ENCODE measurements around the gene SLC36A1.
"Not testable (repeated sequence)": the region's sequence is repeated elsewhere in the genome, so short reads cannot be mapped to it uniquely, and the experiment has no call there.

Gene SLC36A1

DNA sequence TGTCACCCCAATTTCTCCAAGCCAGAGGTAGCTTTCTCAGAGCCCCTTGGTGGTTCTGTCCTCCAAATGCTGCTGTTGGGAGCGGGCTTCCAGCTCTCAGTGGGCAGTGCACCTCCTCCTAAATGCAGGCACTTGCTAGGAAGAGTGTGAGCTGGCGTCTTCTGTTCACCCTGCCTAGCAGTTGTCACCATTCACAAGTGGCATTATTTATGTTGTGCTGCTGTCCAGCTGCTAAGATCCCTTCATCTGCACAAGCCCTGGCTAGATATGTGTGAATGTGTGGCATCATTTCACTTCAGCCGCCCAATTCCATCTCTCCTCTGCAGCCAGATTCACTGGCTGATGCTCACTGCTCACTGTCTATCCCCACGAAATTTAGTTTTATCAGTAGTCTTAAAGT is 43.7 kb downstream of the SLC36A1 start:
- DNase-seq: no peak

DNA sequence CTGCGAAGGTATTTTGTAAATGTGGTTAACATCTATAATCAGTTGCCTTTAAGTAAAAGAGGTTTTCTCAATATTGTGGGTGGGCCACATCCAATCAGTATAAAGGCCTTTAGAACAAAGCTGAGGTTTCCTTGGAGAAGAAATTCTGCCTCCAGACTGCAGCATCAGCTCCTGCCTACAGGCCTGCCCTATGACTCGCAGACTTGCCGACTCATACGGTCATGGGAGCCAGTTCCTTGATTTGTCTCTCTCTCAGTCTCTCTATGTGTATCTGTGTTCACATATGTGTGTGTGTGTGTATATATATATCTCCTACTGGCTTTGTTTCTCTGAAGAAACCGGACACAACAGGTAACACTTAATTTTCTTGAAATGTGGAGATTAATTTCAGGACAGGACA is 45.3 kb downstream of the SLC36A1 start:
- peak in 1 of 2 experiments; percentile 21 for DNase-seq

DNA sequence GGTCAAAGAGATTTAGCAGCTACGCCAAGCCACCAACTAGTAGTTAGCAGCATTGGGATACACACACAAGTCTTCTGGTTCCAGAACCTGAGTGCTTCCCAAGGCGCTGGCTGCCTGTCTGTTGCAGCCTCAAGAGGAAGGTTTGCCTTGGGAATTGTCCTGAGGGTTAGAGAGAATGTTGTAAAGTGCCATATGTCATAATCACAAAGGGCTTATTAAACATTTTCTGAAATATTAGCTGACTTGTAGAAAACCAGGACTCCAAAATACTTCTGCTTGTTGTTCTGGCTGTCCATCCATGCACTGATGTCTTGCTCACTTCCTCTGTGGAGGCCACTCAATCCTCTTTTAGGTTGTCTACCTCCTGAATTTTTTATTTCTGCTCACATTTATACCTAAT is 46.3 kb downstream of the SLC36A1 start:
- no peak for DNase-seq

DNA sequence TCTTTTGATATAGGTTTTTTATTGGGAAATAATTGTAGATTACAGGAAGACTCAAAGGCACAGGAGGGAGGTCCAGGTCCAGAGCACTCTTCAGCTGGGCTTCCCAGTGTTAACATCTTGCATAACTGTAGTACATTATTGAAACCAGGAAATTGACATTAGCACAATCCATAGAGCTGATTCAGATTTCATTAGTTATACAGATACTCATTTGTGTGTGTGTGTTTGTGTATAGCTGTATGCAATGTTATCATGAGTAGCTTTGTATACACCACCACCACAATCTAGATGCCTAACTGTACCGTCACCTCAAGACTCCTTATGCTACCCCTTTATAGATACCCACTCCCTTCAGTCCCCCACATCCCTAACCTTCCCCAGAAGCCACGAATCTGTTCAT is 47.9 kb downstream of the SLC36A1 start:
- DNase-seq: no peak

DNA sequence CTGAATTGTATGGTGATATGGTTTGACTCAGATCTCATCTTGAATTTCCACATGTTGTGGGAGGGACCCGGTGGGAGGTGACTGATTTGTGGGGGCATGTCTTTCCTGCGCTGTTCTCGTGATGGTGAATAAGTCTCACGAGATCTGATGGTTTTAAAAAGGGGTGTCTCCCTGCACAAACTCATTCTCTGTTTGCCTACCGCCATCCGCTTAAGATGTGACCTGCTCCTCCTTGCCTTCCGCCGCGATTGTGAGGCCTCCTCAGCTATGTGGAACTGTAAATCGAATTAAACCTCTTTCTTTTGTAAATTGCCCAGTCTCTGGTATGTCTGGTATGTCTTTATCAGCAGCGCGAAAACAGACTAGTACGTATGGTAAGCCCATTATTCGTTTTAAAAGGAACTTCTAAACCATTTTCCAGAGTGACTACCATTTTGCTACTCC is 48.7 kb downstream of the SLC36A1 start:
- DNase-seq: no peak

DNA sequence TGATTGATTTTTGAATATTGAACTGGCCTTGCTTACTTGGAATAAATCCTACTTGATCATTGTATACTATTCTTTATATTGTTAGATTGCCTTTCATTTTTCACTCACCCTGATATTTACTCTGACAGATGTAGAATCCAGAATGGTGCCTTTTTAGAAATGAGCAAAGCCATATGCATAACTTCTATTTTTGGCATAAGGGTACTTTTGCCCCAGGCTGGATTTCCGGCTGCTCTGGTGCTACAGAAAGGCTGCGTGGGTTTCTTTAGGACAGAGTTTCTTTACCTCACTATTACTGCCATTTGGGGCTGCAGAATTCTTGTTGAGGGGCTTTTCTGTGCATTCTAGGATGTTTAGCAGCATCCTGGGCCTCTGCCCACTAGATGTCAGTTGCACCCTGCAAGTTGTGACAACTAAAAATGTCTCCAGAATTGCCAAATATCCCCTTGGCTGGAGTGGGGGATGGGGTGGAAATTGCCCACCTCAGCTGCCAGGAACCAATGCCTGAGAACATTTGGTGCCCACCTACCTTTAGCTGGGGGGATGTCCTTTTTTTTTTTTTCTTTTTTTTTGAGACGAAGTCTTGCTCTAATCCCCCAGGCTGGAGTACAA is 50.1 kb downstream of the SLC36A1 start:
- DNase-seq: no peak

DNA sequence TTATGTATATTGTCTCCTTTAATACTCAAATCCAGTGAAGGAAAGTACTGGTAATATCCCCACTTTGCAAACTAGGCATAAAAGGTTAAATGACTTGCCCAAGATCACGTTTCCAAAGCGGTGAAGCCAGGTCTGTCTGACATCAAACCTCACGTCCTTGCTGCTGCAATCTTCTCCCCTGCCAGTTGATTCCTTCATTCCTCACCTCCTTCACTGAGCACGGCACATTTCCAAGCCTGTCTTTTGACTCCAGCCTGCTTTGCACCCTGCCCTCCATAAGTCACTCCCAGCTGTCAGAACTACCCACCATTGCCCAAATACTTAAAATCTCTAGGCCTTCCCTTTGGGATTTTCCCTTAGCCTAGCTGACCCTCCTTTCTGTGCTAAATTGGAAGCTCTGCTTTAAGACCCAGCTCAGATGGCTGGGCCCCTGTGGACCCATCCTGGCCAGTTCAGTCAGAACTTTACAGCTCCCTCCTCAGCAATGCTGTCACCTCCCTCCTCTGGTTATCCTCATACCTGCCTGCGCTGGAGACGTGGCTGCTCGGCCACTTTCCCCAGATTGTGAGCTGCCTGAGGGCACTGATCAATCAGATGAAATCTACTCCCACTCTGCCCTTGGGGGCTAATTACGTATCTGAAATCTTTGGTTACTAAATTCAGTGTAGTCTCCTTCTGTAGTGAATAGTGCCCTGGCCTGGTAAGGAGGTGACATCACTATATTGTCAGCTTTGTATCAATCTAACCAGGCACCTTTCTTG is 51.2 kb downstream of the SLC36A1 start:
- DNase-seq: no peak

DNA sequence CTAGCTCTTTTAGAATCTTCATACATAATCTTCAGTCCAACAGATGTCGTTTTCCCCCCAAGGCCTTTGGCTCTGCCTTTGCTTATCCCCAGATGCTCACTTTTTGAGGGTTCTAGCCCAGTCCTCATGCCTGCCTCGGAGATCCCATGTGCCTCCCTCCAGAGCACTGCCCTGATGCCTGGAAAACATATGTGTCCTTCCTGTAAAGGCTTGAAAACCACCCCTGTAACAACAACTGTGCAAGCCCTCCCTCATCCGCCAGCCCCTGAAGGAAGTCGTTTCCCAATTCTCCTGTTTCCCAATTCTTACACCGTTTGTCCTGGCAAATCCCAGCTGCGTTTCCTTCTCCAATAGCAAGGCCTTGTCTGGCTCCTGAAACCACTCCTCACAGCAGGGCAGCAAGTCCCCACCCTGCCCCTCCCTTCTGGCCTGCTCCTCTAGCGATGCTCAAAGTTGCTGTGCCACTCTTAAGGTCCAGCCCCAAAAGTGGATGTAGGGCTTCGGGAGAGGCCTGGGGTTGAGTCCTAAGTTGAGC is 52.2 kb downstream of the SLC36A1 start:
- no peak for DNase-seq

DNA sequence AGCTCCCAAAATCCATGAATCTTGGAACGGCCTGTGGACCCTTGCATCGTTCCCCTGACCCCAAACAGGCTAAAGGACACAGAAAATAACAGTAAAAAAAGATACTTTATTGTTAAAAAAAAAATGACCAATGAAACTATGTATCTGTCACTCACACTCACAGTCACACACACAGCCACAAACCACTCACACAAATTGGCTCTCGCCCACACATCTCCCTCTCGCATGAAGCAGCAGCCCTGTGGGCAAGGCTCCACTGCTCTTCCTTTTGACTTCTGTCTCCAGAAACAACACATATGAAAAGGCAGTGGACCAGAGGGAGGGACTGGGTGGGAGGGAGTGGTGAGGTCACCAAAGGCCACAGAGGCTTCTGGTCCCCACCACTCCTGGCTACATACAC is 56.6 kb downstream of the SLC36A1 start:
- DNase-seq: no peak

DNA sequence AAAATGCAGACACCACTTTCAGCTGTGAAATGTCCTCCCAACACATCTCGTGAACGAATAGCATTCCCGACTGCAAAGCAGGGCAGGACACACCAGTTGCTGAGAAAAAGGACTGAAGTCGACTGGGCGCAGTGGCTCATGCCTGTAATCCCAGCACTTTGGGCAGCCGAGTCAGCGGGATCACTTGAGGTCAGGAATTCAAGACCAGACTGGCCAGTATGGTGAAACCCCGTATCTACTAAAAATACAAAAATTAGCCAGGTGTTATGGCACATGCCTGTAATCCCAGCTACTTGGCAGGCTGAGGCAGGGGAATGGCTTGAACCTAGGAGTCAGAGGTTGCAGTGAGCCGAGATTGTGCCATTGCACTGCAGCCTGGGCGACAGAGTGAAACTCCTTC is 60.9 kb downstream of the SLC36A1 start:
- DNase-seq: not testable (repeated sequence)

DNA sequence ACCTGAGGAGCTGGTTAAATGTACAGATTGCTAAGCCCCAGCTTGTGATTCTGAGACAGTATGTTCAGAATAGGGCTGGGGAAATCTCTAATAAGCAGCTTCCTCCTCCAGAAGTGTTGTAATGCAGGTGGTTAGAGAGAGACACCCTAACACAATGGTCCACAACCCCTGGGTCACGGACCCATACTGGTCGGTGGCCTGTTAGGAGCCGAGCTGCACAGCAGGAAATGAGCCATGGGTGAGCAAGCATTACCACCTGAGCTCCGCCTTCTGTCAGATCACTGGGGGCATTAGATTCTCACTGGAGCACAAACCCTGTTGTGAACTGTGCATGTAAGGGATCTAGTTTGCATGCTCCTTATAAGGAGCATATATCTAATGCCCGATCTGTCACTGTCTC is 61.8 kb downstream of the SLC36A1 start:
- DNase-seq: no peak

DNA sequence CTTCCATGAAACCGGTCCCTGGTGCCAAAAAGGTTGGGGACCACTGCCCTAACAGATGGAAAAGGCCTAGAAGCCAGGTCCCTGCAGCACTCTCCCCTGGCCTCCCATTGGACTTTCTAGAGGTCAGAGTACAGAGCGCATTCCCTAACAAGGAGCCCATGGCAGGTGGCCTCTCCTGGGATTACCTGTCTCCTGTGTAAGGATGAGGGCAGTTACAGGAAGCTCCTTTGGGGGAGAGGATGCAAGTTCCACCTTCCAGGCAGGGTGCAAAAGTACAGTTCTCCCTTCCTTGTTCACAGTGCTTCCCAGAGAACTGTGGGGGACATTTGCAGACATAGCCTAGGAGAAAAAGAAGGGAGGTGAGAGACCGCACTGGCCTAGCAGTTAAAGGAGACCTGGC is 62.4 kb downstream of the SLC36A1 start:
- DNase-seq: no peak

DNA sequence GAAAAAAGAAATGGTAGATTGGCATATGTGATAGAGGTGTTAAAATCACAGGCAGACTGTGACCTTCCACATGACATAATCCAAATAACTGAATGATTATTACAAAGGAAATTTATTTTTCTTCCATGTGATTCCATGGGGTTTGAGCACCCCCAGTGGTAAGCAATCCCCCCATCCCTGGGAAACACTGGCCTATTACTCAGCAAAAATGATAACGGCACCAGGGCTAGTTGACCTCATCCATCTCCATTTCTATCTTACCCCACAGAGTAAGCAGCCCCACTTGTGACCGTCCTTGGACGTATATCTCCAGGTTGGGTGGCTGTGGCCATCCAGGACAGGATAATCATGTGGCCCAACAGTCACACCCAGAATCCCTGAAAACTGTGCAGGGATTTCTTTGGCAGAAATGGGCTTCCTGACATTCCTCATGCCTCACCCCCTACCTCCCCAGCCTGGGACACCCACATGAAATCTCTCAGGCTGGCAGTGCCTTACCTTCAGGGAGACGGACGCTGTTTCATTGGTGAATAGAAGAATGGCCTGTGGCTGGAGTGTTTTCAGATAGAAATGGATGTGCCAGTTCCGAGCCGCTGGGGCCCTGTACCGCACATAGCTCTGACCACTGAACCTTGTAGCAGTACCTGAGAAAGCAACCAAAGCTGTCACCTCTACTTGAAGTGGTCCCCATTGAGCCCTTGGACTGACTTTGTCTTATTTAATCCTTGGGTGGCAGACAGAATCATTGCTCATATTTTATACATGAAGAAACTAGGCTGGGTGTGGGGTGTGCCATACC is 69.9 kb downstream of the SLC36A1 start:
- DNase-seq: no peak

DNA sequence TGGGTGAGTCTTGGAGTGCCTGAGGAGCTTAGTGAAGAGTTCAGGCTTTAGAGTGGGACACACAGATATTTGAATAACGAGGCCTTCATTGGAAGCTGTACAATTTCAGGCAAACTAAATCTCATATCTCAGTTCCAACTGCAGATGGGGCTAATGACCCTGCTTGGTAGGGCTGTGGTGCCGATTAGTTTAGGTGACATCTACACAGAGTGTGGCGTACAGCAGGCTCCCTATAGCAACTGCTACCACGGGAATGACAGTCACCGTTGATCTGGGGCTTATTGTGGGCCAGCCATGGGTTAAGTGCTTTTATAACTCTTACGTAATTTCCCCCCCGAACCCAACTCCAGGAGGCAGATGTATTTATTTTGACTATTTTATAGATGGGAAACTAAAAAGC is 72.9 kb downstream of the SLC36A1 start:
- DNase-seq: no peak

DNA sequence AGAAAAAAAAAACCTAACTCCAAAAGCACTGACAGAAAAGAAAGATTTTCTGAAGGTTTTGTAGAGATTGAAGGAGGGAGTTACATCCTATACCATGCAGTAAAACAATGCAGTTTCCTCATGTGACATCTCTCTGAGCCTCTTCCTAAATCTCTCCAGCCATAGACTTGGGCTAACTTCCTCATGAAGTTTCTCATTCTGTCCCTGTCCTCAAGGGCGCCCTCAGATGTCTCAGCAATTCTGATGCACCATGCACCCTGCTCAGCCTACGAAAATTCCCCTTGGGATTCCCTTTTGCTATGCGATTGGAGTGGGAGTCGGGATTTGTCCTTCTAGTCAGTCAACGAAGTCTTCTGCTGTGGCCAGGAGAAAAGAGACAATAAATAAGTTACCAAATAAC is 74.8 kb downstream of the SLC36A1 start:
- no peak for DNase-seq

DNA sequence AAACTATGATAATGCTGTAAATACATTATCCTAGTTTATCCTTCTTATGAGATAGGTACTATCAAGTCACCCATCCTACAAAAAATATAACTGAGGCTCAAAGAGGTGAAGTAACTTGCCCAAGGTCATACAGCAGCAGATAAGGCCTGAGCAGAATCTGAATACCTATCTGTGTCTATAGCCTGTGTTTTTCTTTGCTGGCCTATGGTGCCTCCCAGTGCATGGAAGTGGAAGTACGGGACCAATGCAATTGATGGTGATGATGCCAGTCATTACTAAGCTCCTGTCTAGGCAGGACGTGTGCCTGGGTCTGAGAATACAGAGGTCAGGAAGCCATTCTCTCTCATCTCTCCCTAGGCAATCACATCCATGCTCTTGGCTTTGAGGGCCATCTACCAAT is 75.9 kb downstream of the SLC36A1 start:
- DNase-seq: peak; percentile 60 to 61

DNA sequence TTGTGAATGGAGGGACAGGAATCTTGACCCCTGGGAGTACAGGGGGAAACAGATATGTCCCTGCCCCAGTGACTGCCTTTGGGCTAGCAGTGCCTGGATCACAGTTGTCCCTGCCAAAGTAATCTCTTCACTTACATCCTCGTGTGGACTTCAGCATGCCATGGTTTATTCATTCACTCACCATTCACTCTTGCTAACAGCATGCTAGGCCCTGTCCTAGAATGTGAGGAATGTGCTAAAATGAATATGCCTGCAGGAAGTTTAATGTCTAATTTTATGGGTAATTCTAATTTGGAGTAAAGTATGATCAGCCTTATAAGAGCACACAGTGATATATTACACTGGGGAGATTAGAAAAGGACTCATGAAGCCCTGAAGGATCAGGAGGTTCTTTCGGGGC is 80.8 kb downstream of the SLC36A1 start:
- no peak for DNase-seq

DNA sequence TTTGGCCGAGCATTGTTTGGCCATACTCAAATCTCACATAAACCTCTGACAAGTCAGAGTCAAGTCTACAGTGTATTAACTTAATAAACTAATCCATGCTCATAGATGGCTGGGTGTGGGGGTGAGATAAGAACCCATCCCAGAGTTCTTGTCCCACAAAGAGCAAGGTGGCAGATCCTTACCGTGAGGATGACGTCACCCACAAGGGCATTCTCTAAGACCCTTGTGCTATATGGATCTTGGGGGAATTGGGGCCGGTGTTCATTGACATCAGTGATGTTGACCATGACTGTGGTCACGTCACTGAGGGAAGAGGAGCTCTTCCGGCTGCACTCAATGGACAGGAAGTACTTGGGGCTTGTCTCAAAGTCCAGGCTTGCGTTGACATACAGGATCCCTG is 81.6 kb downstream of the SLC36A1 start:
- no peak for DNase-seq

DNA sequence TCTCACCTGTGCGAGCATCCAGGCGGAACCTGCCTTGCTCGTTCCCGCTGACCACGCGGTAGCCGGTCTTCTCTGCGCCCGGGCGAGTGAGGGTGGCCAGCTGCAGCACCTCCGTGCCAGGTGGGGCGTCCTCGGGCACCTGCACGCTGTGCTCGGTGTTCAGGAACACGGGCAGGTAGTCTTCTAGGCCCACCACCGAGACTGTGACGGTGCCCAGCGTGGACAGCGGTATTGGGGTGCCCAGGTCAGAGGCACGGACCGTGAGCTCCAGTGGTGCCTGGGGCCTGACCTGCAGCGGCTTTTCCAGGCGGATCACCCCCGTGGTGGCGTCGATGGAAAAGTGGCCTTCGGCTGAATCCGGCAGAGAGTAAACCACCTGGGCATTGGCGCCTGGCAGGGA is 84.2 kb downstream of the SLC36A1 start:
- no peak for DNase-seq

DNA sequence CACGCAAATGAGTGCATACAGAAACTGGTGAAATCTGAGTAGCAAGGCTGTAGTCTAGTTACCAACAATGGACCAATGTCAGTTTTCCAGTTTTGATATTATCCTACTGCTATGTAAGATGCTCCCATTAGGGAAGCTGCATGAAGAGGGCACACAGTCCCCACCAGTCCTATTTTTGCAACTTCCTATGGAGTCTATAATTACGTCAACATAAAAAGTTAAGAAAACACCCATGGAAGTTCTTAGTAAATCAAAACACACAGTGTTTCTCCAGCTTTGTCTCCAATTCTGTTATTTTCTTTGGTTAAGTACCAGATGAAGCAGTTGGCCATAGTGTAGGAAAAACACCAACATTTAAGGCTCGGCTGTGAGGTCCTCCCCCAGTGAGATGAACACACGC is 85.0 kb downstream of the SLC36A1 start:
- DNase-seq: no peak

DNA sequence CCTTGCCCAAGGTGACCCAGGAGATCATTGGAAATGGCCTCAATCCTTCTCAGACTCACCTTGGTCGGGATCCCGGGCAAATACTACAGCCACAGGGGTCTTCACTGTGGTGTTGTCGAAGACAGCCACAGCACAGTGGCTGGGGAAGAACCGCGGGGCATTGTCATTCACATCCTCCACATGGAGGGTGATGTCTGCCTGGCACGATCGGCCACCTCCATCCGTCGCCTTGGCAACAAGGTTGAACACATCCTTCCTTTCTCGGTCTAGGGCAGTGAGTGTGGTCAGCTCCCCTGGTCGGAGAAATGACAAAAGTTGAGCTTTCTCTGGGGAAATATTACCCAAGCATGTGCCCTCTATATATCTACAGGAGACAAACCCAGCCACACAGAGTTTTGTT is 86.9 kb downstream of the SLC36A1 start:
- no peak for DNase-seq

DNA sequence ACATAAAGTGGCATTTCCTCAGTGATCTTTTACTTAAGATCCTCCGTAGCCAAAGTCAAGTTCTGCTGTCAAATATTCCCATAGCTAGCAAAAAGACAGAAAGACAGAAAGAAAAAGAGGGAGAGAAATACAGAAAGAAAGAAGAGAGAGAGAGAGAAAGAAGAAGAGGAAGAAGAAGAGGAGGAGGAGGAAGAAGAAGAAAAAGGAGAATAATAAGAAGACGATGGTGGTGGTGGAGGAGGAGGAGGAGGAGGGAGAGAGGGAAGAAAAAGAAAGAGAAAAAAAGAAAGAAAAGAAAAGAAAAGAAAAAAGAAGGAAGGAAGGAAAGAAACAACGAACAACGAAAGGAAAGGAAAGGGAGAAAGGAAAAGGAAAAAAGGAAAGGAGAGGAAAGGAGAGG is 89.6 kb downstream of the SLC36A1 start:
- DNase-seq: no peak

DNA sequence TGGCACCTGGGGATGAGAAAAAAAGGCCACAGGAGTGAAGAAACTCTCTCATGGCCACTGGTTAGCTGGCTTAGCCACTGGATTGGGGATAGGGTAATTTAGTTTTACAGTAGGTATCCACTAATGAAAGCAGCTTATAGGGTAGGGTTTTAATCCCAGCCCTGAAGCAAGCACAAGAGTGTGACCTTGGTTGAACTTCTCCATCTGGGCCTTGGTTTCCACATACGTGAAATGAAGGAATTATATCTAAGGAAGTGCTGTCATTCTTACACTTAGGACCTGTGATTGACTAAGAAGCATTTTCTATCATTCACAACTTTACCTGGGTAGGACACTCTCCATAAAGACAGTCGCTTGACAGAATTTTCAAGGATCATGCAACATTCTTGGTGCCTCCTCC is 94.2 kb downstream of the SLC36A1 start:
- DNase-seq: no peak

All from activated T-cell treated with anti-CD3 and anti-CD28 coated beads, Interleukin-2, amount 50 U/mL, for 48 hours (primary cell).